ENCODE measurements around the gene TLE3. TPM values are rescaled to one million over a fixed set of nuclear protein-coding genes. Genes with fewer than 3 reads are reported as not detected.
A peak's percentile ranks its signal among the peaks of the same experiment; 100 is the strongest.

TLE3 gene
- total and polyA plus RNA-seq, 7 donors = 16.8 to 82.0 (median 49.5) TPM

DNA sequence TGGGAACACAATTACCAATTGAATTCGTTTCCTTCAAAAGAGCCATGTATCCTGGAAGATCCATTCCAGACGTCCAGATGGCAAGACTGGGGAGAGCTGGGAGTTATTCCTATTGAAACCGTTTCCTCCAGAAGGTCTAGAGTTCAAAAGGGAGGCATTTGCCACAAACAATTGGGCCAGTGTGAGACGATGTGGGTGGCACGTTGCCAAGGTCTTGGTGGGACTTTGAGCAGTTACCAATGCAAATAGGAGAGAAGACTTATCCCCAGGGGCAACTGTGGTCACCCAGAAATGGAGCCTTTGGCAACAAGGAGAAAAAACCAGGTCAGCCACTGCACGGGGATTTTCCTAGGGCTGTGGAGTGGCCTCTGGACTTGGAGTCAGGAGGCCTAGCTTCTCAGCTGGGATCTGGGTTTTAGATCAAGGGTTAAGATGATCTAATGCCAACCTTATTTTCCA lies 29.6 kb upstream of the TLE3 start:
- Histone ChIP-seq H3K27me3 (no peaks in the 10 kb centered on the region), H3K36me3 (no peaks in the 10 kb centered on the region), H3K9me3 (no peaks in the 10 kb centered on the region), H3K27ac (no peak overlapping the region), H3K4me3 (no peak overlapping the region), H3K4me1 (peaks cover 0 to 11% (median 10%) of the 10 kb centered on the region in 4 donors)
- TF ChIP-seq POLR2A (IDR thresholded peaks at IDR 0.05) (no peak), POLR2AphosphoS5 (IDR thresholded peaks at IDR 0.05) (peak in 3 of 4 donors; percentile 11 to 28 (median 21))
- 11 to 47% methylated on average over 6 of the region's 6 CpGs for WGBS, 2 donors
- DNase-seq = peak; percentile 78
- intact Hi-C loops (cut with DNase I) = no loop called here

DNA sequence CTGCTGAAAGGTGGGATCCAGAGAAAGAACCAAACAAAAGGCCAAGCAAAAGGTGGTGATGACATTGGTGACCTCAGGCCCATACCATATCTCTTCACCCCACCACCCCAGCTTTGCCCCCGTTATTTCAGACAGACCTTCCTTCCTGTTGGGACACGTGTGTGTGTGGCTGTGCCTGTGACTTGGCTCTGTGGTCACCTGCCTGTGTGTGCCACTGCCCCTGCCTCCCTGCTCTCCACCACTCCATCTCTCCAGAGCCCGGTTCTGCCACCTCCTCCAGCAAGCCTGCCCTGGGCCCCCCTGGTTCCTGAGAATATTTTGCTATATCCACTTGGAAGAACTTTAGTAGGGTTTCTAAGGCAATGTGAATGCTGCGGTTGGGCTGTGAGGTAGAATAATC lies 28.6 kb upstream of the TLE3 start:
- DNase-seq = peak; percentile 62
- intact Hi-C loops (cut with DNase I) = no loop called here
- H3K4me1 ChIP-seq = peaks cover 0 to 16% (median 15%) of the 10 kb centered on the region in 4 donors
- H3K36me3 ChIP-seq = no peaks in the 10 kb centered on the region
- 74 to 82% methylated on average over 4 of the region's 4 CpGs for WGBS, 2 donors
- no peaks in the 10 kb centered on the region for H3K27me3 ChIP-seq
- H3K9me3 ChIP-seq = no peaks in the 10 kb centered on the region
- H3K4me3 ChIP-seq = no peak overlapping the region
- TF ChIP-seq POLR2A (IDR thresholded peaks at IDR 0.05) (no peak), CTCF (IDR thresholded peaks at IDR 0.05) (no peak), EP300 (IDR thresholded peaks at IDR 0.05) (no peak), POLR2AphosphoS5 (IDR thresholded peaks at IDR 0.05) (no peak)
- H3K27ac ChIP-seq = no peak overlapping the region

DNA sequence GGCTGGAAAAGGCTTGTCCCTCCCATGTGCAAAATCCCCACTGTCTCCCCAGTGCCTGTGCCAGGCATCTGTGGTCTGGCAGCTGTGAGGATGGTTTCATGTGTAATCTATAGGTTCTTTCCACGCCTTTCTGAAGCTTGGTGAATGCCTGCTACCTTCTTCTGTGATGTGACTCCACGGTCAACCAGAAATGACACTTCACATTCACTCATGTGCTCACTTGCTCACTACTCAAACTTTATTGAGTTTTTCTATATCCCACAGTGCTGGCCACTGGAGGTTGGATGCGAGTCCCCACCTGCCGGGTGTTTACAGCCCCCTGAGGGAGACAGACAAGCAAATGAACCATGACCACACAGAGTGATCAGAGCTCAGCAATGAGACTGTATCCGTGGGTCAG lies 27.9 kb upstream of the TLE3 start:
- H3K27ac ChIP-seq = no peak overlapping the region
- WGBS, 2 donors = 89 to 91% methylated on average over 5 of the region's 5 CpGs
- no peak for TF ChIP-seq POLR2A (IDR thresholded peaks at IDR 0.05)
- no peak for TF ChIP-seq EP300 (IDR thresholded peaks at IDR 0.05)
- TF ChIP-seq CTCF (IDR thresholded peaks at IDR 0.05) = no peak
- peaks cover 0 to 23% (median 22%) of the 10 kb centered on the region in 4 donors for H3K4me1 ChIP-seq
- H3K9me3 ChIP-seq = no peaks in the 10 kb centered on the region
- no peaks in the 10 kb centered on the region for H3K27me3 ChIP-seq
- H3K4me3 ChIP-seq = no peak overlapping the region
- DNase-seq = no peak
- intact Hi-C loops (cut with DNase I) = no loop called here
- no peaks in the 10 kb centered on the region for H3K36me3 ChIP-seq

GRCh38 chr15:70121624-70122302 lies 24.0 kb upstream of the TLE3 start:
- Histone ChIP-seq H3K4me3 (no peak overlapping the region), H3K36me3 (no peaks in the 10 kb centered on the region), H3K9me3 (no peaks in the 10 kb centered on the region), H3K27ac (peak overlapping the region; percentile 59 to 75 (median 64)), H3K4me1 (peaks cover 0 to 27% (median 24%) of the 10 kb centered on the region in 4 donors), H3K27me3 (no peaks in the 10 kb centered on the region)
- 48 to 68% methylated on average over 8 of the region's 8 CpGs for WGBS, 2 donors
- peak in 1 of 4 donors; percentile 21 for TF ChIP-seq EP300 (IDR thresholded peaks at IDR 0.05)
- TF ChIP-seq CTCF (IDR thresholded peaks at IDR 0.05) = no peak
- TF ChIP-seq POLR2A (IDR thresholded peaks at IDR 0.05) = no peak
- TF ChIP-seq POLR2AphosphoS5 (IDR thresholded peaks at IDR 0.05) = peak; percentile 12 to 65 (median 48)
- intact Hi-C loops (cut with DNase I) = no loop called here
- peak; percentile 94 for DNase-seq

- Histone ChIP-seq H3K4me1 (peaks cover 0 to 27% (median 24%) of the 10 kb centered on the region in 4 donors), H3K9me3 (no peaks in the 10 kb centered on the region), H3K36me3 (no peaks in the 10 kb centered on the region), H3K27me3 (no peaks in the 10 kb centered on the region), H3K4me3 (no peak overlapping the region), H3K27ac (peak overlapping the region; percentile 59 to 75 (median 64))
- TF ChIP-seq CTCF (IDR thresholded peaks at IDR 0.05) (no peak), EP300 (IDR thresholded peaks at IDR 0.05) (no peak), POLR2AphosphoS5 (IDR thresholded peaks at IDR 0.05) (no peak), POLR2A (IDR thresholded peaks at IDR 0.05) (no peak)
- 76 to 87% methylated on average over 10 of the region's 10 CpGs for WGBS, 2 donors
- intact Hi-C loops (cut with DNase I) = no loop called here
- no peak for DNase-seq
Observed at GRCh38 chr15:70120958-70121623, 23.4 kb upstream of the TLE3 start.
